Measurements from ENCODE around the gene SMIM12.

- TF ChIP-seq CTCF (IDR thresholded peaks at IDR 0.05): no peak
- no peak for TF ChIP-seq ZFX (IDR thresholded peaks at IDR 0.05; ENCODE audit: borderline replicate concordance)
These were observed 30.2 kb upstream of the SMIM12 start for GRCh38 chr1:34889705-34890104.

Data from 22Rv1 (cell line).